HepG2 (cell line): ENCODE data around the gene FHIT. TPM values are rescaled to one million over a fixed set of nuclear protein-coding genes. Genes with fewer than 3 reads are reported as not detected.

Experiments
- ATAC-seq: fragments of 200-7000 bp; cut with Tn5 transposase; 3 replicates; pipeline ENCODE4 v1.9.1; 2020; ENCODE audit warnings: mild to moderate bottlenecking, moderate library complexity
- BruUV-seq: library from RNA; stranded (reverse); fragments of 400-500 nt; replicated peaks from 2 replicates; lab custom pipeline; 2021; lab: Mats Ljungman, UMichigan
- CTCF ChIA-PET: fragments of 300-600 bp; formaldehyde crosslinking; extraction: SDS; loops from one replicate; lab custom pipeline; 2021; ENCODE audit warnings: low total read pairs, inconsistent platforms, low intra/inter-chr PET ratio; lab: Yijun Ruan, JAX
- POLR2A ChIA-PET: fragments of 350-600 bp; sonication (Branson Sonifier 250); formaldehyde crosslinking; loops from one replicate; lab custom pipeline; 2020; ENCODE audit warnings: antibody characterized with exemption, inconsistent platforms; lab: Yijun Ruan, JAX
- DNase-seq: peaks from one replicate; pipeline ENCODE4 v3.0.0-alpha.2; 2015; ENCODE audit warnings: low spot score
- FAIRE-seq: peaks from 3 replicates; lab custom pipeline; 2011; peaks lifted over from hg19 to GRCh38; lab: Jason Lieb, UNC
- H2AFZ ChIP-seq: one replicate; pipeline ENCODE4 v1.6.1; 2011; ENCODE audit warnings: low read length, inconsistent platforms
- H3K27ac ChIP-seq: fragments of 300-600 bp; 3 replicates; pipeline ENCODE4 v1.8.0; 2011; ENCODE audit warnings: mixed run types, mild to moderate bottlenecking, mixed read lengths, low read length, inconsistent platforms; ENCODE audit not compliant: insufficient read depth; ENCODE audit errors: extremely low read length
- H3K27me3 ChIP-seq, 2 experiments: fragments of 200-600 bp in 1 of 2; 2 replicates in 1 of 2; 3 replicates in 1 of 2; pipeline versions ENCODE4 v1.6.0 to v1.8.0; 2011; ENCODE audit warnings: low read length in 2 of 2, mild to moderate bottlenecking in 2 of 2, moderate library complexity in 2 of 2, inconsistent platforms in 1 of 2; ENCODE audit not compliant: insufficient read depth in 2 of 2, control insufficient read depth in 1 of 2
- H3K36me3 ChIP-seq, 2 experiments: fragments of 200-600 bp in 1 of 2; replicated peaks in 1 of 2; 2 replicates in 1 of 2; 3 replicates in 1 of 2; pipeline versions ENCODE4 v1.5.1 to v1.8.0; 2011; ENCODE audit warnings: low read length in 2 of 2, inconsistent platforms in 1 of 2; ENCODE audit not compliant: insufficient read depth in 2 of 2, control insufficient read depth in 1 of 2
- H3K4me1 ChIP-seq: 2 replicates; pipeline ENCODE4 v1.5.1; 2012; ENCODE audit warnings: low read length, inconsistent platforms; ENCODE audit not compliant: insufficient read depth
- H3K4me2 ChIP-seq: 2 replicates; pipeline ENCODE4 v1.6.0; 2011; ENCODE audit warnings: low read depth, low read length, inconsistent platforms
- H3K4me3 ChIP-seq, 3 experiments: fragments of 200-600 bp in 1 of 3; sonication (generic), shearing (Covaris generic) in 1 of 3; replicated peaks in 1 of 3; 2 replicates each; pipeline ENCODE4 v1.5.1; 2011 to 2016; ENCODE audit warnings: low read length in 3 of 3, inconsistent platforms in 2 of 3, low read depth in 2 of 3, mild to moderate bottlenecking in 2 of 3, control low read depth in 1 of 3, mixed read lengths in 1 of 3; ENCODE audit not compliant: insufficient read depth in 1 of 3
- H3K79me2 ChIP-seq: one replicate; pipeline ENCODE4 v1.6.1; 2011; ENCODE audit warnings: low read length, inconsistent platforms; ENCODE audit not compliant: insufficient read depth
- H3K9ac ChIP-seq: 2 replicates; pipeline ENCODE4 v1.6.0; 2011; ENCODE audit warnings: mild to moderate bottlenecking, low read depth, low read length, inconsistent platforms; ENCODE audit not compliant: insufficient read depth
- H3K9me3 ChIP-seq: 2 replicates; pipeline ENCODE4 v1.5.1; 2012; ENCODE audit warnings: mild to moderate bottlenecking, low read length
- H4K20me1 ChIP-seq: 2 replicates; pipeline ENCODE4 v1.6.0; 2011; ENCODE audit warnings: inconsistent platforms, mild to moderate bottlenecking, low read length, moderate library complexity; ENCODE audit not compliant: insufficient read depth
- ATF7-NPFF ChIP-seq: sonication (generic); formaldehyde crosslinking; IDR thresholded peaks from 2 replicates; pipeline ENCODE4 v1.8.1; 2023; ENCODE audit warnings: mild to moderate bottlenecking, low read depth, missing genetic modification reagents, moderate library complexity
- ELF3 ChIP-seq: IDR thresholded peaks from 2 replicates; pipeline ENCODE4 v1.6.1; 2016; ENCODE audit warnings: missing genetic modification reagents, missing compliant biosample characterization
- FOXK1 ChIP-seq: sonication (generic); formaldehyde crosslinking; IDR thresholded peaks from 2 replicates; pipeline ENCODE4 v1.4.0; 2020; ENCODE audit warnings: low read depth, missing genetic modification reagents, borderline replicate concordance
- HMG20B ChIP-seq: conservative IDR thresholded peaks from 2 replicates; pipeline ENCODE4 v1.6.1; 2016; ENCODE audit warnings: missing genetic modification reagents, missing compliant biosample characterization
- IKZF1 ChIP-seq: fragments of 450-650 bp; IDR thresholded peaks from 2 replicates; pipeline ENCODE4 v1.7.1; 2016
- MED13 ChIP-seq: sonication (generic); formaldehyde crosslinking; IDR thresholded peaks from 2 replicates; pipeline ENCODE4 v1.5.0; 2020; ENCODE audit warnings: missing genetic modification reagents
- NFYC ChIP-seq: IDR thresholded peaks from 2 replicates; pipeline ENCODE4 v1.6.1; 2016; ENCODE audit warnings: missing genetic modification reagents, missing compliant biosample characterization
- RAD51 ChIP-seq: fragments of 450-650 bp; IDR thresholded peaks from 2 replicates; pipeline ENCODE4 v1.6.1; 2016; ENCODE audit warnings: borderline replicate concordance
- SMAD3 ChIP-seq: sonication (generic); formaldehyde crosslinking; IDR thresholded peaks from 2 replicates; pipeline ENCODE4 v1.4.0; 2020; ENCODE audit warnings: missing genetic modification reagents
- SOX5 ChIP-seq: IDR thresholded peaks from 2 replicates; pipeline ENCODE4 v1.6.1; 2016; ENCODE audit warnings: borderline replicate concordance
- ZEB1 ChIP-seq: IDR thresholded peaks from 2 replicates; pipeline ENCODE4 v1.6.1; 2012; ENCODE audit warnings: mild to moderate bottlenecking, low read depth, inconsistent platforms; ENCODE audit not compliant: insufficient replicate concordance
- ZNF263 ChIP-seq: sonication (generic); formaldehyde crosslinking; IDR thresholded peaks from 2 replicates; pipeline ENCODE4 v1.4.0; 2020; ENCODE audit warnings: missing genetic modification reagents
- ZNF292 ChIP-seq: sonication (generic); formaldehyde crosslinking; IDR thresholded peaks from 2 replicates; pipeline ENCODE4 v1.8.1; 2022; ENCODE audit warnings: mild to moderate bottlenecking, low read depth, missing genetic modification reagents, borderline replicate concordance
- ZNF337 ChIP-seq: sonication (generic); formaldehyde crosslinking; IDR thresholded peaks from 2 replicates; pipeline ENCODE4 v1.5.1; 2020; ENCODE audit warnings: missing genetic modification reagents, low read depth, mild to moderate bottlenecking, borderline replicate concordance
- ZNF550 ChIP-seq: sonication (generic); formaldehyde crosslinking; IDR thresholded peaks from 2 replicates; pipeline ENCODE4 v1.4.0; 2020; ENCODE audit warnings: mild to moderate bottlenecking, missing genetic modification reagents, borderline replicate concordance
- ZSCAN31 ChIP-seq: sonication (generic); formaldehyde crosslinking; IDR thresholded peaks from 2 replicates; pipeline ENCODE4 v1.5.0; 2020; ENCODE audit warnings: low read depth, mild to moderate bottlenecking, missing genetic modification reagents
- WGBS: methylation state at CpG from one replicate; pipeline ENCODE4 v1.1.6; 2017; ENCODE audit warnings: low lambda C conversion rate; 5-methylcytosine and 5-hydroxymethylcytosine counted together
- in situ Hi-C: cut with HindIII; loops from 2 replicates; pipeline ENCODE4 v1.10.0; 2017; ENCODE audit warnings: low pct_unique_long_range_greater_than_20kb; ENCODE audit not compliant: extremely low pct_ligation_motif_present
- intact Hi-C: fragments of 100-400 bp; cut with micrococcal nuclease; formaldehyde crosslinking; loops from one replicate; pipeline ENCODE4 v1.10.0; 2022; ENCODE audit not compliant: unreplicated experiment
- polyA plus RNA-seq, 8 experiments: library from polyadenylated mRNA; depleted of rRNA in 3 of 8; stranded (reverse) in 7 of 8; unstranded in 1 of 8; fragments of >200 nt; fragmentation: Illumina TruSeq in 4 of 8; extraction: Trizol in 4 of 8; gene quantifications; 2 replicates each; pipeline versions ENCODE4 v1.2.1 to v1.2.3, GENCODE V29; 2011 to 2016; ENCODE audit warnings: low read depth in 4 of 8, missing spikeins in 1 of 8, mixed read lengths in 1 of 8; ENCODE audit not compliant: insufficient read depth in 1 of 8
- total RNA-seq, 5 experiments: library from RNA; depleted of rRNA; stranded (reverse); fragments of >200 nt; fragmentation: Illumina TruSeq; extraction: Trizol; gene quantifications; 2 replicates each; pipeline ENCODE4 v1.2.3, GENCODE V29; 2016; ENCODE audit warnings: low read depth in 1 of 5
- TF ChIP-seq, protein P1 (sequence below): sonication (generic); formaldehyde crosslinking; IDR thresholded peaks from 2 replicates; pipeline ENCODE4 v1.4.0; 2020; ENCODE audit warnings: mild to moderate bottlenecking, missing genetic modification reagents
- TF ChIP-seq, protein P2 (sequence below): sonication (generic); formaldehyde crosslinking; conservative IDR thresholded peaks from 2 replicates; pipeline ENCODE4 v1.4.0; 2020; ENCODE audit warnings: missing genetic modification reagents
- TF ChIP-seq, protein P3 (sequence below): IDR thresholded peaks from 2 replicates; pipeline ENCODE4 v1.6.1; 2012; ENCODE audit warnings: low read depth, low read length, improper control_type of control experiment

Gene FHIT
- total and polyA plus RNA-seq, 2 of the 13 experiments (the other 11 are each of a cell fraction or from before 2014, with no cell fraction given) = 4.0 to 4.6 TPM

DNA sequence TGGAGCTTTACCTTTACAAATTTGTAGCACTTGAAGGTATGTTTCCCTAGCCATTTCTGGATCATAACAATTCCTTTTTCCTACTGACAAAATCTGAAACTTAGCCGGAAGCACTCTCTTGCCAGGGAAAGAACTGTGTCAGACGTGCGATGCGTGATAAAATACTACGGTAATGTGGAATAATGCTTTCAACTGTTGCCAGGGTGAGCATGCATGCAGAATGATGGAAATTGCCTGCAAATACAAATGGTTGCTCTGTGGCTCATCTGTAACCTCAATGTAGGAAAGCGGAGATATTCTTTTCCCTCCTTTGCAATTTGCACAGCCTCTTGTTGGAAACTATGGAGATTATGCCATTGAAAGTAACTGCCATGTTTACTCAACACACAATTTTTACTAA is 1464.9 kb downstream of the FHIT start:
- CTCF ChIA-PET = no interaction called here
- Histone ChIP-seq H4K20me1 (no peaks in the 10 kb centered on the region), H3K4me3 (no peak overlapping the region), H3K27me3 (no peaks in the 10 kb centered on the region), H3K9ac (no peak overlapping the region), H3K4me2 (no peak overlapping the region), H3K9me3 (no peaks in the 10 kb centered on the region)
- 86% methylated on average over 6 of the region's 6 CpGs for WGBS
- DNase-seq = no peak
- no peak for TF ChIP-seq RAD51
- no peak for TF ChIP-seq ATF7-NPFF
- no peak for TF ChIP-seq ZNF337
- TF ChIP-seq ZNF263 (CRISPR knock-in tag) = no peak
- no peak for TF ChIP-seq ZEB1
- no peak for TF ChIP-seq ELF3 (CRISPR knock-in tag)
- TF ChIP-seq, protein P1, sequence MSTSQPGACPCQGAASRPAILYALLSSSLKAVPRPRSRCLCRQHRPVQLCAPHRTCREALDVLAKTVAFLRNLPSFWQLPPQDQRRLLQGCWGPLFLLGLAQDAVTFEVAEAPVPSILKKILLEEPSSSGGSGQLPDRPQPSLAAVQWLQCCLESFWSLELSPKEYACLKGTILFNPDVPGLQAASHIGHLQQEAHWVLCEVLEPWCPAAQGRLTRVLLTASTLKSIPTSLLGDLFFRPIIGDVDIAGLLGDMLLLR = no peak
- TF ChIP-seq HMG20B = no peak
- TF ChIP-seq MED13 (CRISPR knock-in tag) = no peak
- TF ChIP-seq NFYC = no peak
- TF ChIP-seq, all 625 proteins: peak for 0
- H3K36me3 ChIP-seq = no peaks in the 10 kb centered on the region
- H2AFZ ChIP-seq = no peak overlapping the region
- no TSS peak for BruUV-seq
- no peaks in the 10 kb centered on the region for H3K79me2 ChIP-seq
- FAIRE-seq (no peak), ATAC-seq (no peak)
- in situ Hi-C loops = no loop called here
- H3K4me1 ChIP-seq = no peaks in the 10 kb centered on the region
- intact Hi-C loops = no loop called here
- H3K27ac ChIP-seq = no peak overlapping the region
- POLR2A ChIA-PET = no interaction called here

DNA sequence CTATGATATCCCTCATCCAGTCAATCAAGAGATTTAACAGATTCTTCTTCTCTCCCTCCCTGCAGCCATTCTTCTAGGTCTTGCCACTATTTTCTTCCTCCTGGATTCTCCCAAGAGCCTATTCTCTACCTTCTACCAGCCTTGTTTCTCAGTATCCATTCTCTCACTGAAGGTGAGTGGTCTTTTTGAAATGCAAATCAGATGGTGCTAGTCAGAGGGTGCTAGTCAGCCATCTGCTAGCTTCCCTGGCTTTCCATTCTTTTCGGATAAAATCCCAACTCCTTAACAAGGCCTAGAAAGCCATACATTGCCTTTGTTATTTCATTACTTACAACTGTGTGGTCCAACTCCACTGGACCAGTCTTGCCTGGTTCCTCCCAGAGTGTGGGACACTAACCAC is 1467.1 kb downstream of the FHIT start:
- H3K79me2 ChIP-seq = no peaks in the 10 kb centered on the region
- FAIRE-seq = no peak
- no peaks in the 10 kb centered on the region for H3K9me3 ChIP-seq
- CTCF ChIA-PET = no interaction called here
- no peak overlapping the region for H3K4me3 ChIP-seq
- H4K20me1 ChIP-seq = no peaks in the 10 kb centered on the region
- no peaks in the 10 kb centered on the region for H3K4me1 ChIP-seq
- ATAC-seq = no peak
- BruUV-seq = no TSS peak
- H3K27me3 ChIP-seq = no peaks in the 10 kb centered on the region
- intact Hi-C loops = no loop called here
- 95% methylated on average over 1 of the region's 1 CpG for WGBS
- POLR2A ChIA-PET = no interaction called here
- H3K9ac ChIP-seq = no peak overlapping the region
- no peak overlapping the region for H3K27ac ChIP-seq
- in situ Hi-C loops = no loop called here
- H3K4me2 ChIP-seq = no peak overlapping the region
- DNase-seq = no peak
- H3K36me3 ChIP-seq = no peaks in the 10 kb centered on the region
- no peak overlapping the region for H2AFZ ChIP-seq
- TF ChIP-seq, protein P2, sequence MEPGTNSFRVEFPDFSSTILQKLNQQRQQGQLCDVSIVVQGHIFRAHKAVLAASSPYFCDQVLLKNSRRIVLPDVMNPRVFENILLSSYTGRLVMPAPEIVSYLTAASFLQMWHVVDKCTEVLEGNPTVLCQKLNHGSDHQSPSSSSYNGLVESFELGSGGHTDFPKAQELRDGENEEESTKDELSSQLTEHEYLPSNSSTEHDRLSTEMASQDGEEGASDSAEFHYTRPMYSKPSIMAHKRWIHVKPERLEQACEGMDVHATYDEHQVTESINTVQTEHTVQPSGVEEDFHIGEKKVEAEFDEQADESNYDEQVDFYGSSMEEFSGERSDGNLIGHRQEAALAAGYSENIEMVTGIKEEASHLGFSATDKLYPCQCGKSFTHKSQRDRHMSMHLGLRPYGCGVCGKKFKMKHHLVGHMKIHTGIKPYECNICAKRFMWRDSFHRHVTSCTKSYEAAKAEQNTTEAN = no peak
- TF ChIP-seq ZSCAN31 (no peak), IKZF1 (no peak), ZNF292 (no peak), SOX5 (no peak), SMAD3 (CRISPR knock-in tag) (no peak), ZNF550 (CRISPR knock-in tag) (no peak), FOXK1 (CRISPR knock-in tag) (no peak)
- TF ChIP-seq, protein P3, sequence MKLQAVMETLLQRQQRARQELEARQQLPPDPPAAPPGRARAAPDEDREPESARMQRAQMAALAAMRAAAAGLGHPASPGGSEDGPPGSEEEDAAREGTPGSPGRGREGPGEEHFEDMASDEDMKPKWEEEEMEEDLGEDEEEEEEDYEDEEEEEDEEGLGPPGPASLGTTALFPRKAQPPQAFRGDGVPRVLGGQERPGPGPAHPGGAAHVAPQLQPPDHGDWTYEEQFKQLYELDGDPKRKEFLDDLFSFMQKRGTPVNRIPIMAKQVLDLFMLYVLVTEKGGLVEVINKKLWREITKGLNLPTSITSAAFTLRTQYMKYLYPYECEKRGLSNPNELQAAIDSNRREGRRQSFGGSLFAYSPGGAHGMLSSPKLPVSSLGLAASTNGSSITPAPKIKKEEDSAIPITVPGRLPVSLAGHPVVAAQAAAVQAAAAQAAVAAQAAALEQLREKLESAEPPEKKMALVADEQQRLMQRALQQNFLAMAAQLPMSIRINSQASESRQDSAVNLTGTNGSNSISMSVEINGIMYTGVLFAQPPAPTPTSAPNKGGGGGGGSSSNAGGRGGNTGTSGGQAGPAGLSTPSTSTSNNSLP = no peak
